ENCODE measurements around the gene CRYBG2.

- TF ChIP-seq POLR2A (IDR thresholded peaks at IDR 0.05; ENCODE audit: low read depth, low read length), result no peak
- TF ChIP-seq POLR2AphosphoS5 (IDR thresholded peaks at IDR 0.05; ENCODE audit: low read depth, low read length), result no peak
Observed at GRCh38 chr1:26291939-26292338, 62.0 kb downstream of the CRYBG2 start.
